Brain pericyte (primary cell): Measurements from ENCODE around the gene MACROD1.

ENCODE experiments used
- DNase-seq: peaks from one replicate; pipeline ENCODE4 v3.0.0-alpha.2; 2012; ENCODE audit warnings: low read depth, low spot score

The MACROD1 gene

GRCh38 chr11:64077607-64078006 lies 88.3 kb downstream of the MACROD1 start:
- DNase-seq = no peak

- no peak for DNase-seq
Measured at GRCh38 chr11:64076758-64077157, 89.2 kb downstream of the MACROD1 start.

GRCh38 chr11:64074239-64074638 lies 91.7 kb downstream of the MACROD1 start:
- no peak for DNase-seq

- no peak for DNase-seq
Measured at GRCh38 chr11:64073542-64073941, 92.4 kb downstream of the MACROD1 start.

GRCh38 chr11:64072871-64073270 lies 93.0 kb downstream of the MACROD1 start:
- DNase-seq = no peak

- no peak for DNase-seq
Measured at GRCh38 chr11:64072403-64072802, 93.5 kb downstream of the MACROD1 start.

GRCh38 chr11:64071849-64072248 lies 94.1 kb downstream of the MACROD1 start:
- DNase-seq = no peak

GRCh38 chr11:64070314-64070681 lies 95.6 kb downstream of the MACROD1 start:
- no peak for DNase-seq

GRCh38 chr11:64069401-64070313 lies 96.3 kb downstream of the MACROD1 start:
- DNase-seq = no peak

- DNase-seq = no peak
Measured at GRCh38 chr11:64068705-64069400, 97.1 kb downstream of the MACROD1 start.

- DNase-seq = no peak
Measured at GRCh38 chr11:64067230-64067993, 98.5 kb downstream of the MACROD1 start.

- DNase-seq = no peak
Measured at GRCh38 chr11:64065712-64066111, 100.2 kb downstream of the MACROD1 start.

GRCh38 chr11:64065141-64065465 lies 100.8 kb downstream of the MACROD1 start:
- DNase-seq = no peak

GRCh38 chr11:64064374-64065140 lies 101.4 kb downstream of the MACROD1 start:
- DNase-seq = no peak

- DNase-seq = no peak
Measured at GRCh38 chr11:64063777-64064176, 102.1 kb downstream of the MACROD1 start.

GRCh38 chr11:64062185-64063039 lies 103.5 kb downstream of the MACROD1 start:
- no peak for DNase-seq

- no peak for DNase-seq
Measured at GRCh38 chr11:64060861-64061444, 105.0 kb downstream of the MACROD1 start.

- DNase-seq = no peak
Measured at GRCh38 chr11:64060263-64060860, 105.6 kb downstream of the MACROD1 start.

GRCh38 chr11:64059339-64060140 lies 106.4 kb downstream of the MACROD1 start:
- no peak for DNase-seq
